CD4-positive, alpha-beta T cell treated with Interleukin-2 at 100 ng/mL for 4 hours (primary cell): ENCODE measurements around the gene WNT10A.
A peak's percentile ranks its signal among the peaks of the same experiment; 100 is the strongest.

Experiments used
- DNase-seq: peaks from one replicate; pipeline ENCODE4 v3.0.0-alpha.2; 2020; ENCODE audit warnings: low spot score

The WNT10A gene

GRCh38 chr2:218877331-218877730 lies 3.3 kb upstream of the WNT10A start:
- no peak for DNase-seq

GRCh38 chr2:218877891-218878290 lies 2.8 kb upstream of the WNT10A start:
- no peak for DNase-seq

- DNase-seq: no peak
Observed at GRCh38 chr2:218878486-218878885, 2.2 kb upstream of the WNT10A start.

- DNase-seq: no peak
Observed at GRCh38 chr2:218878926-218879761, 1.5 kb upstream of the WNT10A start.

- no peak for DNase-seq
Observed at GRCh38 chr2:218879776-218880101, 913 bp upstream of the WNT10A start.

- no peak for DNase-seq
Observed at GRCh38 chr2:218880859-218881594, 375 bp downstream of the WNT10A start.

- DNase-seq: no peak
Observed at GRCh38 chr2:218881744-218882460, 1.2 kb downstream of the WNT10A start.

- no peak for DNase-seq
Observed at GRCh38 chr2:218882461-218882816, 1.8 kb downstream of the WNT10A start.

- DNase-seq: no peak
Observed at GRCh38 chr2:218882866-218883366, 2.3 kb downstream of the WNT10A start.

- DNase-seq: peak; percentile 38
Observed at GRCh38 chr2:218883491-218884490, 3.1 kb downstream of the WNT10A start.

- no peak for DNase-seq
Observed at GRCh38 chr2:218884519-218884918, 3.9 kb downstream of the WNT10A start.

- DNase-seq: no peak
Observed at GRCh38 chr2:218885981-218886947, 5.6 kb downstream of the WNT10A start.

GRCh38 chr2:218887079-218887478 lies 6.4 kb downstream of the WNT10A start:
- DNase-seq: no peak

GRCh38 chr2:218888341-218888740 lies 7.7 kb downstream of the WNT10A start:
- no peak for DNase-seq

- DNase-seq: no peak
Observed at GRCh38 chr2:218889937-218890336, 9.3 kb downstream of the WNT10A start.

GRCh38 chr2:218890369-218890768 lies 9.7 kb downstream of the WNT10A start:
- no peak for DNase-seq

GRCh38 chr2:218891275-218892135 lies 10.9 kb downstream of the WNT10A start:
- no peak for DNase-seq

GRCh38 chr2:218892693-218893348 lies 12.2 kb downstream of the WNT10A start:
- peak; percentile 85 for DNase-seq
